Tibial nerve (tissue), 4 donors: ENCODE data around the gene QDPR.

ENCODE experiments used
- EP300 ChIP-seq, 2 donors: sonication (generic); formaldehyde crosslinking; IDR thresholded peaks; one replicate each; pipeline ENCODE4 v1.6.1; 2017; ENCODE audit warnings: antibody characterized with exemption in 2 of 2, mild to moderate bottlenecking in 1 of 2
- TF ChIP-seq, protein P1 (sequence below), 5 experiments: fragments of 200-600 bp in 3 of 5; fragments of 450-650 bp in 2 of 5; sonication (generic) in 3 of 5; IDR thresholded peaks; one replicate each; pipeline ENCODE4 v1.5.1; 2016 to 2019; ENCODE audit warnings: antibody characterized with exemption in 5 of 5, mild to moderate bottlenecking in 3 of 5, moderate library complexity in 2 of 5

DNA sequence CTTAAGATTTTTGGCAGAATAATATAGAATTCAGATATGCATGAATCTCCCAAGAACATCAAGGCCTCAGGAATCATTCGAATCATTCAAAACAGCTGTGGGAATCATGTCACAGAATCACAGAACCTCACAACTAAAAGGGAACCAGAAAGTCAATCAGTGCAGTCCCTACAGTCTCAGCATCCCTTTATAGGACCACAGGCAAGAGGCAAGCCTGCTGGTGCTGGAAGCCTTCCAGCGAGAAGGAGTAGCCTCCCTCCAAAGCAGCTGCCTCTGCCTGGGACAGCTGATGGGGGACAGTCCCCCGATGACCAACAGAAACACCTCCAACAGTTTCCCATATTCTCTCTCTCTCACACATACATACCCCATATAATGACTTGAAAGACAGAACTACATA is 20.7 kb downstream of the QDPR start:
- TF ChIP-seq, protein P1, sequence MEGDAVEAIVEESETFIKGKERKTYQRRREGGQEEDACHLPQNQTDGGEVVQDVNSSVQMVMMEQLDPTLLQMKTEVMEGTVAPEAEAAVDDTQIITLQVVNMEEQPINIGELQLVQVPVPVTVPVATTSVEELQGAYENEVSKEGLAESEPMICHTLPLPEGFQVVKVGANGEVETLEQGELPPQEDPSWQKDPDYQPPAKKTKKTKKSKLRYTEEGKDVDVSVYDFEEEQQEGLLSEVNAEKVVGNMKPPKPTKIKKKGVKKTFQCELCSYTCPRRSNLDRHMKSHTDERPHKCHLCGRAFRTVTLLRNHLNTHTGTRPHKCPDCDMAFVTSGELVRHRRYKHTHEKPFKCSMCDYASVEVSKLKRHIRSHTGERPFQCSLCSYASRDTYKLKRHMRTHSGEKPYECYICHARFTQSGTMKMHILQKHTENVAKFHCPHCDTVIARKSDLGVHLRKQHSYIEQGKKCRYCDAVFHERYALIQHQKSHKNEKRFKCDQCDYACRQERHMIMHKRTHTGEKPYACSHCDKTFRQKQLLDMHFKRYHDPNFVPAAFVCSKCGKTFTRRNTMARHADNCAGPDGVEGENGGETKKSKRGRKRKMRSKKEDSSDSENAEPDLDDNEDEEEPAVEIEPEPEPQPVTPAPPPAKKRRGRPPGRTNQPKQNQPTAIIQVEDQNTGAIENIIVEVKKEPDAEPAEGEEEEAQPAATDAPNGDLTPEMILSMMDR (IDR thresholded peaks at IDR 0.05) = no peak
- no peak for TF ChIP-seq EP300 (IDR thresholded peaks at IDR 0.05)
